Measurements from ENCODE around the gene TDP1.

DNA sequence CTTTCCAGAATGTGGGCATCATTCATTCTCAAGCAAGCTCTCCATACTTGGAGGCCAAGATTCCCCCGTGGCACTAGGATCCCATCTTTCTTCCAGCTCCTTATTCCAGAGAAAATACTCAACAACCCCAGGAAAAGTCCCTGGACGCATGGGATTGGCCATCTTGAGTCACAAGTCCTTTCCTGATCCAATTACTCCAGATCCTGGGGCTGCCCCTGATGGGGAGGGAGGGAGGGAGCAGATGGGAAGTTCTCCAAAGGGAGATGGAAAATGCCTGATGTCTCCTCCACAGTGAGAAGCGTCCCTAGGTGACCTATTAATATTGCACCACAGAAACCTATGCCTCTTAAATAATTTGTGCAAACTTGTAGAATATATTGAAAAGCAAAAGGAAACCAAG lies 93.7 kb downstream of the TDP1 start:
- TF ChIP-seq, protein P1, sequence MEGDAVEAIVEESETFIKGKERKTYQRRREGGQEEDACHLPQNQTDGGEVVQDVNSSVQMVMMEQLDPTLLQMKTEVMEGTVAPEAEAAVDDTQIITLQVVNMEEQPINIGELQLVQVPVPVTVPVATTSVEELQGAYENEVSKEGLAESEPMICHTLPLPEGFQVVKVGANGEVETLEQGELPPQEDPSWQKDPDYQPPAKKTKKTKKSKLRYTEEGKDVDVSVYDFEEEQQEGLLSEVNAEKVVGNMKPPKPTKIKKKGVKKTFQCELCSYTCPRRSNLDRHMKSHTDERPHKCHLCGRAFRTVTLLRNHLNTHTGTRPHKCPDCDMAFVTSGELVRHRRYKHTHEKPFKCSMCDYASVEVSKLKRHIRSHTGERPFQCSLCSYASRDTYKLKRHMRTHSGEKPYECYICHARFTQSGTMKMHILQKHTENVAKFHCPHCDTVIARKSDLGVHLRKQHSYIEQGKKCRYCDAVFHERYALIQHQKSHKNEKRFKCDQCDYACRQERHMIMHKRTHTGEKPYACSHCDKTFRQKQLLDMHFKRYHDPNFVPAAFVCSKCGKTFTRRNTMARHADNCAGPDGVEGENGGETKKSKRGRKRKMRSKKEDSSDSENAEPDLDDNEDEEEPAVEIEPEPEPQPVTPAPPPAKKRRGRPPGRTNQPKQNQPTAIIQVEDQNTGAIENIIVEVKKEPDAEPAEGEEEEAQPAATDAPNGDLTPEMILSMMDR (IDR thresholded peaks at IDR 0.05), result no peak
- no peak for TF ChIP-seq POLR2AphosphoS5 (IDR thresholded peaks at IDR 0.05; ENCODE audit: low read depth, low read length)
